K562 (cell line): ENCODE data around the gene KAT2B. TPM values are rescaled to one million over a fixed set of nuclear protein-coding genes. Genes with fewer than 3 reads are reported as not detected.

ENCODE experiments used
- BCOR ChIP-seq: fragments of 450-650 bp; IDR thresholded peaks from 2 replicates; pipeline ENCODE4 v1.6.1; 2016
- FOXJ3 ChIP-seq: sonication (generic); formaldehyde crosslinking; IDR thresholded peaks from 2 replicates; pipeline ENCODE4 v1.4.0; 2020; ENCODE audit warnings: mild to moderate bottlenecking, missing genetic modification reagents
- FOXP4 ChIP-seq: sonication (generic); formaldehyde crosslinking; IDR thresholded peaks from 2 replicates; pipeline ENCODE4 v1.8.0; 2022; ENCODE audit warnings: mild to moderate bottlenecking, missing genetic modification reagents, borderline replicate concordance
- HDAC6 ChIP-seq: IDR thresholded peaks from 2 replicates; pipeline ENCODE4 v1.6.1; 2012; ENCODE audit warnings: low read depth, mild to moderate bottlenecking, control low read depth, inconsistent platforms, low read length, moderate library complexity
- HES1 ChIP-seq: fragments of 450-650 bp; IDR thresholded peaks from 2 replicates; pipeline ENCODE4 v1.6.1; 2016; ENCODE audit warnings: low read depth, mild to moderate bottlenecking, moderate library complexity
- KLF1 ChIP-seq: fragments of 450-650 bp; IDR thresholded peaks from 2 replicates; pipeline ENCODE4 v1.6.1; 2016; ENCODE audit warnings: missing genetic modification characterization, missing compliant biosample characterization
- LCOR ChIP-seq: sonication (generic); formaldehyde crosslinking; IDR thresholded peaks from 2 replicates; pipeline ENCODE4 v1.8.0; 2022; ENCODE audit warnings: mild to moderate bottlenecking, missing genetic modification reagents
- MTA1 ChIP-seq: fragments of 450-650 bp; IDR thresholded peaks from 2 replicates; pipeline ENCODE4 v1.6.1; 2017; ENCODE audit warnings: borderline replicate concordance
- MYBL2 ChIP-seq, 2 experiments: fragments of 450-650 bp in 1 of 2; sonication (generic) in 1 of 2; formaldehyde crosslinking in 1 of 2; IDR thresholded peaks; 2 replicates each; pipeline versions ENCODE4 v1.6.1 to v1.8.1; 2017 to 2022; ENCODE audit warnings: borderline replicate concordance in 1 of 2, inconsistent platforms in 1 of 2, low read depth in 1 of 2, mild to moderate bottlenecking in 1 of 2, missing genetic modification reagents in 1 of 2, moderate library complexity in 1 of 2
- PHF21A ChIP-seq: fragments of 450-650 bp; IDR thresholded peaks from 2 replicates; pipeline ENCODE4 v1.6.1; 2017; ENCODE audit warnings: low read depth, borderline replicate concordance
- PML ChIP-seq: IDR thresholded peaks from 2 replicates; pipeline ENCODE4 v1.6.1; 2012; ENCODE audit warnings: low read length, inconsistent platforms
- PPARD ChIP-seq: fragments of 250-450 bp; sonication (Bioruptor Pico); IDR thresholded peaks from 2 replicates; pipeline ENCODE4 v1.8.0; 2022; ENCODE audit warnings: inconsistent platforms, mild to moderate bottlenecking, moderate library complexity
- SMAD1 ChIP-seq: fragments of 150-350 bp; IDR thresholded peaks from 2 replicates; pipeline ENCODE4 v1.6.1; 2014; ENCODE audit warnings: low read length, low read depth; ENCODE audit not compliant: partially characterized antibody
- SMARCB1 ChIP-seq: IDR thresholded peaks from 2 replicates; pipeline ENCODE4 v1.6.1; 2011; ENCODE audit warnings: improper control_type of control experiment, low read depth; ENCODE audit not compliant: insufficient read length
- SNIP1 ChIP-seq: fragments of 450-650 bp; IDR thresholded peaks from 2 replicates; pipeline ENCODE4 v1.7.1; 2017; ENCODE audit warnings: low read depth, mild to moderate bottlenecking
- TAF9B ChIP-seq: fragments of 450-650 bp; IDR thresholded peaks from 2 replicates; pipeline ENCODE4 v1.6.1; 2018; ENCODE audit warnings: mild to moderate bottlenecking; ENCODE audit not compliant: partially characterized antibody
- TEAD1 ChIP-seq, 2 experiments: fragments of 450-650 bp in 1 of 2; sonication (generic) in 1 of 2; formaldehyde crosslinking; IDR thresholded peaks; 2 replicates each; pipeline versions ENCODE4 v1.4.0 to v1.8.0; 2020 to 2022; ENCODE audit warnings: mild to moderate bottlenecking in 2 of 2, missing genetic modification reagents in 1 of 2
- ZBTB33 ChIP-seq: sonication (generic); formaldehyde crosslinking; IDR thresholded peaks from 2 replicates; pipeline ENCODE4 v1.8.1; 2023; ENCODE audit warnings: mild to moderate bottlenecking, missing genetic modification reagents
- ZEB2 ChIP-seq: fragments of 450-650 bp; IDR thresholded peaks from 2 replicates; pipeline ENCODE4 v1.6.1; 2016
- ZNF146 ChIP-seq: IDR thresholded peaks from one replicate; pipeline ENCODE4 v1.6.1; 2018; ENCODE audit warnings: missing compliant biosample characterization; ENCODE audit not compliant: unreplicated experiment
- ZNF3 ChIP-seq: fragments of 250-450 bp; sonication (Bioruptor Pico); IDR thresholded peaks from 2 replicates; pipeline ENCODE4 v1.5.0; 2021; ENCODE audit warnings: mild to moderate bottlenecking, moderate library complexity
- ZNF324 ChIP-seq: fragments of 250-450 bp; sonication (Bioruptor Pico); IDR thresholded peaks from 2 replicates; pipeline ENCODE4 v1.4.0; 2020; ENCODE audit warnings: mild to moderate bottlenecking
- ZNF444 ChIP-seq: fragments of 250-450 bp; sonication (Bioruptor Pico); IDR thresholded peaks from 2 replicates; pipeline ENCODE4 v1.4.0; 2020; ENCODE audit warnings: mild to moderate bottlenecking, moderate library complexity
- ZNF507 ChIP-seq: conservative IDR thresholded peaks from 2 replicates; pipeline ENCODE4 v1.6.1; 2017; ENCODE audit warnings: missing genetic modification characterization, missing compliant biosample characterization
- ZNF639 ChIP-seq, 2 experiments: fragments of 200-800 bp in 1 of 2; sonication (Bioruptor generic) in 1 of 2; sonication (generic) in 1 of 2; formaldehyde crosslinking in 1 of 2; IDR thresholded peaks in 1 of 2; conservative IDR thresholded peaks in 1 of 2; 2 replicates each; pipeline versions ENCODE4 v1.5.0 to v1.6.1; 2016 to 2020; ENCODE audit warnings: missing compliant biosample characterization in 1 of 2, missing genetic modification characterization in 1 of 2, missing genetic modification reagents in 1 of 2
- polyA plus RNA-seq, 8 experiments: library from polyadenylated mRNA; depleted of rRNA in 4 of 8; stranded (reverse) in 5 of 8; unstranded in 3 of 8; fragments of >200 nt; fragmentation: Nextera tagmentation in 2 of 8; fragmentation: Illumina TruSeq in 1 of 8; extraction: Ambion mirVana in 2 of 8; extraction: Trizol in 1 of 8; gene quantifications; 2 replicates each; pipeline versions ENCODE4 v1.2.1 to v1.2.3, GENCODE V29; 2011 to 2014; ENCODE audit warnings: inconsistent platforms in 1 of 8, missing spikeins in 1 of 8
- total RNA-seq, 7 experiments: library from RNA; depleted of rRNA in 6 of 7; stranded (reverse); fragments of >200 nt in 6 of 7; fragmentation: Illumina TruSeq in 2 of 7; extraction: Trizol in 2 of 7; gene quantifications; 2 replicates each; pipeline versions ENCODE4 v1.2.1 to v1.2.3, GENCODE V29; 2011 to 2021; ENCODE audit warnings: low replicate concordance in 1 of 7

KAT2B gene
- total and polyA plus RNA-seq, 9 of the 15 experiments (the other 6 are each of a cell fraction or from before 2014, with no cell fraction given): 3.3 to 14.9 (median 12.2) TPM

GRCh38 chr3:20041197-20041780, 1.0 kb downstream of the KAT2B start (continued):
- TF ChIP-seq BCOR: no peak
- TF ChIP-seq ZNF324: no peak
- no peak for TF ChIP-seq SMARCB1
- TF ChIP-seq TAF9B: peak; percentile 91
- no peak for TF ChIP-seq HES1
- no peak for TF ChIP-seq ZNF507 (tag)
- no peak for TF ChIP-seq FOXP4 (CRISPR knock-in tag)
- no peak for TF ChIP-seq ZNF639 (CRISPR knock-in tag; conservative IDR thresholded peaks at IDR 0.05 in 1 of 2, IDR thresholded peaks at IDR 0.05 in 1 of 2)
- no peak for TF ChIP-seq FOXJ3 (CRISPR knock-in tag)
- no peak for TF ChIP-seq SMAD1
- no peak for TF ChIP-seq TEAD1 (CRISPR knock-in tag; IDR thresholded peaks at IDR 0.05)
- TF ChIP-seq KLF1 (tag): no peak
- TF ChIP-seq SNIP1: no peak
- no peak for TF ChIP-seq PPARD (CRISPR knock-in tag)
- TF ChIP-seq ZEB2: no peak
- no peak for TF ChIP-seq HDAC6
- TF ChIP-seq ZNF146 (CRISPR knock-in tag): no peak
- no peak for TF ChIP-seq ZNF3 (CRISPR knock-in tag)
- no peak for TF ChIP-seq MTA1
- TF ChIP-seq PHF21A: no peak
- TF ChIP-seq ZNF444 (CRISPR knock-in tag): no peak
- peak; percentile 76 for TF ChIP-seq LCOR (CRISPR knock-in tag)
- no peak for TF ChIP-seq PML
- no peak for TF ChIP-seq MYBL2 (IDR thresholded peaks at IDR 0.05; ENCODE audit: low read depth)
- TF ChIP-seq MYBL2 (CRISPR knock-in tag; IDR thresholded peaks at IDR 0.05; ENCODE audit: borderline replicate concordance): no peak
- no peak for TF ChIP-seq ZBTB33 (CRISPR knock-in tag)
